Pulmonary artery endothelial cell (primary cell): ENCODE data around the gene RPS26. TPM values are rescaled to one million over a fixed set of nuclear protein-coding genes. Genes with fewer than 3 reads are reported as not detected.
"Not testable (repeated sequence)": the region's sequence is repeated elsewhere in the genome, so short reads cannot be mapped to it uniquely, and the experiment has no call there.

Experiments
- DNase-seq: peaks from one replicate; pipeline ENCODE4 v3.0.0-alpha.2; 2011; ENCODE audit warnings: low read depth, low spot score
- total RNA-seq: library from RNA; depleted of rRNA; stranded (reverse); fragments of >200 nt; gene quantifications from 2 replicates; pipeline ENCODE4 v1.2.3, GENCODE V29; 2014

Gene RPS26
- total RNA-seq, 1 donor from 2014 or later, result 101 TPM

- DNase-seq, result not testable (repeated sequence)
Measured at GRCh38 chr12:56077966-56078365, 36.2 kb downstream of the RPS26 start.

DNA sequence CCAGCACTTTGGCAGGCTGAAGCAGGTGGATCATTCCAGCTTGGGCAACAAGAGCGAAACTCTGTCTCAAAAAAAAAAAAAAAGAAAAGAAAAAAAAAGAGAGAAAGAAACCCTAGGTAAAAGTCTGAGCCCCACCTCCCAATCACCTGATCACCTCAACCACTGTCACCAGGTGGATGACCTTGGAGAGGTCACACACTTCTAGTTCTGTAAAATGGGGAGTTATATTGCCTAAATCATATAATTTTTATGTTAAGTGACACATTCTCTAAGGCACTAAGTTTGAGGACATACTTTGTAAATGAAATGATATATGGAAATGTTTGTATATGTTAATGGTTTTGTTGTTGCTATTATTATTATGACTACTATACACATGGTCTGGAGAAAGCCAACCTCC is 36.7 kb downstream of the RPS26 start:
- no peak for DNase-seq

- DNase-seq, result peak; percentile 66
Measured at GRCh38 chr12:56078931-56079722, 37.4 kb downstream of the RPS26 start.

GRCh38 chr12:56079723-56080555 is 38.2 kb downstream of the RPS26 start, which contains the start of gene ERBB3:
Gene ERBB3, plus strand, starts transcription at chr12:56080165. Its CDS starts 136 bp downstream, at chr12:56080301.
- DNase-seq, result peak; percentile 29

- DNase-seq, result no peak
Measured at GRCh38 chr12:56080556-56081138, 38.9 kb downstream of the RPS26 start.

DNA sequence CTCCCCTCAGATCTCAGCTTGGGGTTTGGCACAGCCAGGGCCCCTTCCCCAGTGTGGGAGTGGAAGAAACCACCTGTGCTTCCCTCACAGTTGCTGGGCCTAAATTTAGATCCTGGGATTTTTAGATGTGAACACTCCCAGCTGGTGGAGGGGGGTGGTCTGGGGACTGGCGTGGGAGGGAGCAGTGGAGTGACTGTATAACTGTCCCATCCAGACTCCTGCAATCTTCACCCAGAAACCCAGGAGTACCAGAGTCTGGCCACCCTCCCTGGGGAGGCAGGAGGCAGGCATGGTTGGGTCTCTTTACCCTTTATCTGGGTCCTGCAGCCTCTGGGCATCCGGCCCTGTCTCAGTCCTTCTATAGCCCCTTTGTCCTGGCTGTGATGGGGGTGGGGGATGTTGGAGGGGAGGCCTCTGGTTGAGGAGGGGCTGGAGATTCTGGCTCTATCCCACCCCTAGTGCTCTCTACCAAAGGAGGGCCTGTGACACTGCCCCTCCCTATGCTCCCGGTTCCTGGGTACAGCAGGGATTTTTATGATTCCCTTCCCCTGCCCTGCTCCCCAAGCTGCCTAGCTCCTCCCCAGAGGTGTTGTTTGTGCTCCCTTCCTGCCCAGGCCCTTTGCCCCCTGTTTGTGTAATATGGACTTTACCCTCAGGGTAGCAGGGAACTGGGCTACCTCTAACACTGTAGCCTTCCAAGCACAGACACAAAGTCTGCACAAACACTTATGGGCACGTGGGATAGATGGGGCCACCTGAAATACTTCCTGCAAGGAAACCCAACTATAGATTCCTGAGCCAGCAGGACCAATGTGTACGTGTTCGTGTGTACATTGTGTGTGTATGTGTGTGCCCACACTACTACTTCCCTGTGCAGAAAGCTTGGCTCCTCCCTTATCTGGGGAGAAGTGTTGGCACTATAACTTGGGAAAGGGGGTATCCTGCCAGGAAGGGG is 40.0 kb downstream of the RPS26 start:
- DNase-seq, result no peak

DNA sequence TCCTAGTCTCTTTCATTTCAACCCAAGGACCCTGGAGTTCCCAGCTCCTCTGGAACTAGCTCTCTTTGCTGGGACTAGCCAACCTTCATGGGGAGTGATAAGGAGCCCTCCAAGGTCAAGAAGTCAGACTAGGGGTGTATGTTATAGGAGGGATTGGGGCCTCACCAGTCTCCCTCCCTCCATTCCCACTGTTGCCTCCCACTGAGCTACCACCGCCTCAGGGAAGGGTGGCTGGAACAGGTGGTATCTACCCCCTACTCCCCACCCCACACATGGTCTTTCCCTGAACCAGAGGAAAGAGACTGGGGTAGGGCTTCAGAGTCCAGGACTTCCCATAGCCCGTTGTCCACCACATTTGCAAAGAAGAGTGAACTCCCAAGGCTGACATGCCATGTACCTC is 40.7 kb downstream of the RPS26 start:
- DNase-seq, result no peak

GRCh38 chr12:56082967-56083366 is 41.2 kb downstream of the RPS26 start:
- no peak for DNase-seq

- no peak for DNase-seq
Measured at GRCh38 chr12:56084958-56085543, 43.3 kb downstream of the RPS26 start.

DNA sequence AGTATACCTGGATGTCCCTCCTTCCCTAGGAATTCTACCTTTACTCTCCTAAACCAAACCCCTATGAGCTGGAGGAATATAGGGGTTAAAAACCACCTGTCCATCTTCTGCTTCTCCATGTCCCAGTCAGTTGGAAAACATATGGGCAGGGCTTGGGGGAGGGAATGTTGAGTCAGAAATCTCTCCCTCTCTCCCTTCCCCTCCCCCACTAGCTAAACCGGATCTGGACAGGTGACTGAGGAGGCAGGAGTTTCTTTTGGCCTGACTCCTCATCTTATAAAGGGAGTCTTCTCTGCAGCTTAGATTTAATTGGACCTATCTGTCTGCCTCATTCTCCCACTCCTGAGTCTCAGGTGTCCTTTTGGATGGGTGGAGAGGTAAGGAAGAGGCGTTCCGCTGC is 44.4 kb downstream of the RPS26 start:
- no peak for DNase-seq

- DNase-seq, result no peak
Measured at GRCh38 chr12:56086608-56087007, 44.9 kb downstream of the RPS26 start.

DNA sequence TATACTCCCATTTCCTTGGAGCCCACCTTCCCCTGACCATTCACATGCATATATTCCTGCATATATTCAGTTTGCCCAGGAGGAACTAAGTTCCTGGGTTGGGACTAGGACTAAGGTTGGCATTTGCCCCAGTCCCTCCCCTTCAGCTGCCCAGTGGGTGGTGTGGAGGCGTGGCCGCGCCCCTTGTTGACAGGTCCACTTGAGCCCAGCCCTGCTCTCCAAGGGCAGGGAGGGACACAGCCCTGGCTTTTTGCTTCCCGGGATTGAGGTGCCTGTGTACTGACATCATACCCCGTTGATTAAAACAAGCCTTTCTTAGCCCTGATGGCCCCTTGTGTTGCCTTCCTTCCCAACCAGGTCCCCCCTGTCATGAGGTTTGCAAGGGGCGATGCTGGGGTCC is 45.5 kb downstream of the RPS26 start:
- no peak for DNase-seq

Other genes with a start within 250 kb of the RPS26 start
- 110 and 137 TPM in 2 replicates for gene SARNP, start 224.2 kb upstream of the RPS26 start, total RNA-seq
- 30.9 and 38.2 TPM in 2 replicates for gene ORMDL2, start 223.9 kb upstream of the RPS26 start, total RNA-seq
- 64.8 and 75.2 TPM in 2 replicates for gene DNAJC14, start 212.3 kb upstream of the RPS26 start, total RNA-seq
- gene MMP19, start 199.0 kb upstream of the RPS26 start, total RNA-seq, result 0.42 and 0.46 TPM in 2 replicates
- 25.1 and 32.0 TPM in 2 replicates for gene PYM1, start 114.0 kb upstream of the RPS26 start, total RNA-seq
- 32.3 and 36.0 TPM in 2 replicates for gene DGKA, start 110.8 kb upstream of the RPS26 start, total RNA-seq
- gene PMEL, start 75.9 kb upstream of the RPS26 start, total RNA-seq, result 0.33 and 0.42 TPM in 2 replicates
- 29.5 and 55.0 TPM in 2 replicates for gene CDK2, start 75.1 kb upstream of the RPS26 start, total RNA-seq
- 35.2 and 45.7 TPM in 2 replicates for gene RAB5B, start 67.8 kb upstream of the RPS26 start, total RNA-seq
- gene SUOX, start 44.6 kb upstream of the RPS26 start, total RNA-seq, result 13.8 and 23.2 TPM in 2 replicates
- 0.46 and 0.86 TPM in 2 replicates for gene IKZF4, start 20.9 kb upstream of the RPS26 start, total RNA-seq
- gene ERBB3, start 38.2 kb downstream of the RPS26 start, total RNA-seq, result 0.07 and 0.11 TPM in 2 replicates
- gene PA2G4, start 62.6 kb downstream of the RPS26 start, total RNA-seq, result 240 and 266 TPM in 2 replicates
- gene RPL41, start 74.7 kb downstream of the RPS26 start, total RNA-seq, result 2,515 and 3,966 TPM in 2 replicates
- gene ZC3H10, start 76.3 kb downstream of the RPS26 start, total RNA-seq, result 5.5 and 7.0 TPM in 2 replicates
- gene ESYT1, start 86.3 kb downstream of the RPS26 start, total RNA-seq, result 313 and 330 TPM in 2 replicates
- 60.6 and 81.1 TPM in 2 replicates for gene MYL6B, start 110.7 kb downstream of the RPS26 start, total RNA-seq
- 2,535 and 2,553 TPM in 2 replicates for gene MYL6, start 116.4 kb downstream of the RPS26 start, total RNA-seq
- gene SMARCC2, start 147.6 kb downstream of the RPS26 start, total RNA-seq, result 53.2 and 70.9 TPM in 2 replicates
- 189 and 215 TPM in 2 replicates for gene RNF41, start 180.0 kb downstream of the RPS26 start, total RNA-seq
- 37.1 and 44.1 TPM in 2 replicates for gene NABP2, start 182.4 kb downstream of the RPS26 start, total RNA-seq
- gene SLC39A5, start 188.1 kb downstream of the RPS26 start, total RNA-seq, result not detected in 2 replicates
- 13.1 and 21.4 TPM in 2 replicates for gene ANKRD52, start 216.5 kb downstream of the RPS26 start, total RNA-seq
- gene COQ10A, start 225.0 kb downstream of the RPS26 start, total RNA-seq, result 4.9 and 7.3 TPM in 2 replicates